Mucosa of rectum (tissue), 2 donors: ENCODE measurements around the gene DNAJA1.

ENCODE experiments used
- H3K27ac ChIP-seq, 2 donors: one replicate each; pipeline ENCODE4 v1.7.0; 2013; ENCODE audit warnings: inconsistent platforms in 2 of 2, low read depth in 2 of 2, low read length in 2 of 2
- H3K27me3 ChIP-seq, 2 donors: one replicate each; pipeline ENCODE4 v1.7.0; 2013; ENCODE audit warnings: low read length in 2 of 2; ENCODE audit not compliant: control insufficient read depth in 2 of 2, insufficient read depth in 2 of 2
- H3K36me3 ChIP-seq, 2 donors: one replicate each; pipeline ENCODE4 v1.7.0; 2013; ENCODE audit warnings: low read length in 2 of 2; ENCODE audit not compliant: control insufficient read depth in 2 of 2, insufficient read depth in 2 of 2
- H3K4me1 ChIP-seq, 2 donors: one replicate each; pipeline ENCODE4 v1.7.0; 2013; ENCODE audit warnings: low read length in 2 of 2, mild to moderate bottlenecking in 1 of 2; ENCODE audit not compliant: control insufficient read depth in 2 of 2, insufficient read depth in 2 of 2
- H3K4me3 ChIP-seq, 2 donors: one replicate each; pipeline ENCODE4 v1.7.0; 2013; ENCODE audit warnings: low read length in 2 of 2
- H3K9ac ChIP-seq, 2 donors: one replicate each; pipeline ENCODE4 v1.7.0; 2013; ENCODE audit warnings: low read length in 2 of 2, low read depth in 1 of 2, mild to moderate bottlenecking in 1 of 2
- H3K9me3 ChIP-seq, 2 donors: one replicate each; pipeline ENCODE4 v1.7.0; 2013; ENCODE audit warnings: low read length in 2 of 2; ENCODE audit not compliant: control insufficient read depth in 2 of 2
- donor health status: healthy.
- donor health status: Normal muscosa, but diverticular disease.

The DNAJA1 gene

GRCh38 chr9:33025572-33026342 lies 684 bp downstream of the DNAJA1 start:
- Histone ChIP-seq H3K36me3 (peaks cover 23 to 38% of the 10 kb centered on the region in 2 donors), H3K9me3 (no peaks in the 10 kb centered on the region), H3K9ac (peak overlapping the region; percentile 99 to 100), H3K27ac (peak overlapping the region; percentile 99 to 100), H3K4me3 (peak overlapping the region; percentile 94 to 100), H3K27me3 (no peaks in the 10 kb centered on the region), H3K4me1 (peaks cover 10 to 19% of the 10 kb centered on the region in 2 donors)

GRCh38 chr9:33029231-33029786 lies 4.2 kb downstream of the DNAJA1 start:
- Histone ChIP-seq H3K4me1 (peaks cover 2 to 9% of the 10 kb centered on the region in 2 donors), H3K4me3 (no peak overlapping the region), H3K9me3 (no peaks in the 10 kb centered on the region), H3K27me3 (no peaks in the 10 kb centered on the region), H3K36me3 (peaks cover 52 to 64% of the 10 kb centered on the region in 2 donors), H3K27ac (no peak overlapping the region), H3K9ac (no peak overlapping the region)

GRCh38 chr9:33030285-33030684 lies 5.2 kb downstream of the DNAJA1 start:
- no peaks in the 10 kb centered on the region for H3K9me3 ChIP-seq
- no peak overlapping the region for H3K9ac ChIP-seq
- H3K27me3 ChIP-seq: no peaks in the 10 kb centered on the region
- H3K27ac ChIP-seq: no peak overlapping the region
- H3K4me3 ChIP-seq: no peak overlapping the region
- peaks cover 61 to 73% of the 10 kb centered on the region in 2 donors for H3K36me3 ChIP-seq
- H3K4me1 ChIP-seq: peaks cover 0 to 8% of the 10 kb centered on the region in 2 donors

- Histone ChIP-seq H3K27ac (no peak overlapping the region), H3K4me3 (no peak overlapping the region), H3K27me3 (no peaks in the 10 kb centered on the region), H3K36me3 (peaks cover 77 to 87% of the 10 kb centered on the region in 2 donors), H3K9me3 (no peaks in the 10 kb centered on the region), H3K9ac (no peak overlapping the region), H3K4me1 (peaks cover 0 to 4% of the 10 kb centered on the region in 2 donors)
Measured at GRCh38 chr9:33032292-33032691, 7.2 kb downstream of the DNAJA1 start.

- peaks cover 78 to 87% of the 10 kb centered on the region in 2 donors for H3K36me3 ChIP-seq
- H3K4me1 ChIP-seq: peaks cover 0 to 4% of the 10 kb centered on the region in 2 donors
Measured at GRCh38 chr9:33032865-33033264, 7.8 kb downstream of the DNAJA1 start.

GRCh38 chr9:33040792-33041431 lies 15.8 kb downstream of the DNAJA1 start:
- H3K4me1 ChIP-seq: peaks cover 0 to 9% of the 10 kb centered on the region in 2 donors
- no peaks in the 10 kb centered on the region for H3K27me3 ChIP-seq
- H3K36me3 ChIP-seq: peaks cover 39 to 44% of the 10 kb centered on the region in 2 donors
- H3K27ac ChIP-seq: no peak overlapping the region
- H3K9ac ChIP-seq: no peak overlapping the region
- no peaks in the 10 kb centered on the region for H3K9me3 ChIP-seq
- no peak overlapping the region for H3K4me3 ChIP-seq

More at GRCh38 chr9:33032865-33033264, 7.8 kb downstream of the DNAJA1 start:
- Histone ChIP-seq H3K9ac (no peak overlapping the region), H3K27me3 (no peaks in the 10 kb centered on the region), H3K27ac (no peak overlapping the region), H3K9me3 (no peaks in the 10 kb centered on the region), H3K4me3 (no peak overlapping the region)

- Histone ChIP-seq H3K4me3 (no peak overlapping the region), H3K36me3 (peaks cover 38 to 41% of the 10 kb centered on the region in 2 donors), H3K9ac (no peak overlapping the region), H3K9me3 (no peaks in the 10 kb centered on the region), H3K27me3 (no peaks in the 10 kb centered on the region), H3K4me1 (peaks cover 0 to 9% of the 10 kb centered on the region in 2 donors), H3K27ac (no peak overlapping the region)
Measured at GRCh38 chr9:33041432-33042188, 16.5 kb downstream of the DNAJA1 start.

GRCh38 chr9:33042473-33042872 lies 17.4 kb downstream of the DNAJA1 start:
- H3K4me3 ChIP-seq: no peak overlapping the region
- no peaks in the 10 kb centered on the region for H3K9me3 ChIP-seq
- peaks cover 38 to 39% of the 10 kb centered on the region in 2 donors for H3K36me3 ChIP-seq
- H3K4me1 ChIP-seq: peaks cover 0 to 9% of the 10 kb centered on the region in 2 donors
- no peak overlapping the region for H3K9ac ChIP-seq
- H3K27ac ChIP-seq: no peak overlapping the region
- no peaks in the 10 kb centered on the region for H3K27me3 ChIP-seq

- H3K4me1 ChIP-seq: peaks cover 0 to 9% of the 10 kb centered on the region in 2 donors
- H3K36me3 ChIP-seq: peaks cover 26 to 39% of the 10 kb centered on the region in 2 donors
- no peaks in the 10 kb centered on the region for H3K27me3 ChIP-seq
- peak overlapping the region in 1 of 2 donors; percentile 80 for H3K9ac ChIP-seq
- H3K4me3 ChIP-seq: peak overlapping the region; percentile 82 to 88
- H3K27ac ChIP-seq: peak overlapping the region; percentile 85 to 91
- H3K9me3 ChIP-seq: no peaks in the 10 kb centered on the region
Measured at GRCh38 chr9:33043671-33044070, 18.6 kb downstream of the DNAJA1 start.
